Adrenal gland (tissue), 5 donors: Measurements from ENCODE around the gene MCTP1.

Source experiments
- CTCF ChIP-seq, 6 experiments: fragments of 450-650 bp in 4 of 6; fragments of 200-600 bp in 2 of 6; sonication (generic) in 1 of 6; IDR thresholded peaks; 1 replicate in 5 of 6; 2 replicates in 1 of 6; pipeline versions ENCODE4 v1.5.1 to v1.8.0; 2016 to 2021; ENCODE audit warnings: antibody characterized with exemption in 6 of 6, mild to moderate bottlenecking in 2 of 6, moderate library complexity in 1 of 6
- POLR2A ChIP-seq, 2 donors: fragments of 450-650 bp; IDR thresholded peaks; one replicate each; pipeline ENCODE4 v1.6.1; 2017; ENCODE audit warnings: antibody characterized with exemption in 2 of 2, mild to moderate bottlenecking in 2 of 2, moderate library complexity in 1 of 2
- donor health status: DM: no; HTN: no; CAD: no.

GRCh38 chr5:95070866-95071265 lies 214.0 kb downstream of the MCTP1 start:
- no peak for TF ChIP-seq CTCF (IDR thresholded peaks at IDR 0.05)
- TF ChIP-seq POLR2A (IDR thresholded peaks at IDR 0.05): no peak
